GM15510 (cell line): ENCODE results near the gene SLC41A3.

Experiments
- POLR2A ChIP-seq: IDR thresholded peaks from 3 replicates; pipeline ENCODE4 v1.6.1; 2011; ENCODE audit warnings: borderline replicate concordance; ENCODE audit not compliant: insufficient read length; ENCODE audit errors: extremely low read depth

SLC41A3 gene

GRCh38 chr3:126022741-126023359 is 61.1 kb downstream of the SLC41A3 start:
- TF ChIP-seq POLR2A = no peak

GRCh38 chr3:126021702-126022101 is 62.2 kb downstream of the SLC41A3 start:
- TF ChIP-seq POLR2A = no peak

GRCh38 chr3:126021224-126021623 is 62.7 kb downstream of the SLC41A3 start:
- TF ChIP-seq POLR2A = no peak

- no peak for TF ChIP-seq POLR2A
Observed at GRCh38 chr3:126019683-126020082, 64.2 kb downstream of the SLC41A3 start.

GRCh38 chr3:126018995-126019394 is 64.9 kb downstream of the SLC41A3 start:
- no peak for TF ChIP-seq POLR2A

- no peak for TF ChIP-seq POLR2A
Observed at GRCh38 chr3:126018545-126018944, 65.4 kb downstream of the SLC41A3 start.

- TF ChIP-seq POLR2A = no peak
Observed at GRCh38 chr3:126017362-126017761, 66.6 kb downstream of the SLC41A3 start.

- no peak for TF ChIP-seq POLR2A
Observed at GRCh38 chr3:126016616-126017015, 67.3 kb downstream of the SLC41A3 start.

GRCh38 chr3:126015075-126015474 is 68.8 kb downstream of the SLC41A3 start:
- no peak for TF ChIP-seq POLR2A

- TF ChIP-seq POLR2A = no peak
Observed at GRCh38 chr3:126014252-126014651, 69.7 kb downstream of the SLC41A3 start.

GRCh38 chr3:126013751-126014156 is 70.2 kb downstream of the SLC41A3 start:
- TF ChIP-seq POLR2A = no peak

- TF ChIP-seq POLR2A = no peak
Observed at GRCh38 chr3:126009181-126009580, 74.7 kb downstream of the SLC41A3 start.

- no peak for TF ChIP-seq POLR2A
Observed at GRCh38 chr3:126008219-126008618, 75.7 kb downstream of the SLC41A3 start.

- TF ChIP-seq POLR2A = no peak
Observed at GRCh38 chr3:126005951-126006350, 78.0 kb downstream of the SLC41A3 start.

GRCh38 chr3:126004692-126005091 is 79.2 kb downstream of the SLC41A3 start:
- no peak for TF ChIP-seq POLR2A

GRCh38 chr3:126004217-126004616 is 79.7 kb downstream of the SLC41A3 start:
- TF ChIP-seq POLR2A = no peak
